ENCODE measurements around the gene TSPAN9. TPM values are rescaled to one million over a fixed set of nuclear protein-coding genes. Genes with fewer than 3 reads are reported as not detected.

The TSPAN9 gene
- total RNA-seq, 1 donor from 2014 or later, result 17.7 TPM

DNA sequence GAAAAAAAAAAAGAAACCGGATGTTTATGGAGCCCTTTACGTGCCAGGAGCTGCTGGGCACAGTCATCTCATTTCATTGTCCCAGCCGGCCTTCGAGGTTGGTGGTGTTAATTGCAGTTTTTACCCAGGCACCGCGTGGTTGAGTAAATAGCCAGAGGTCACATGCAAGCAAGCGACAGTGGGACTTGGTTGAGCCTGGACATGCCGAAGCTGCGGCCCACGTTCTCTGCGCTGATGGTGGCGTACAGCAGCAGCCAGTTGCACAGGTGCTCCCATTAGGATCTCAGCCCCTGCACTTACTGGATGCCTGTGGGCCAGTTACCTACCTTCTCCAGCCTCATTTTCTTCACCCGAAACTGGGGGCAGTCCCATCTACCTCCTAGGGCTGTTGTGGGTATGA is 54.0 kb downstream of the TSPAN9 start:
- no peaks in the 10 kb centered on the region for H3K27me3 ChIP-seq (ENCODE audit: control insufficient read depth, insufficient read depth, low read length)
- TF ChIP-seq, protein P1, sequence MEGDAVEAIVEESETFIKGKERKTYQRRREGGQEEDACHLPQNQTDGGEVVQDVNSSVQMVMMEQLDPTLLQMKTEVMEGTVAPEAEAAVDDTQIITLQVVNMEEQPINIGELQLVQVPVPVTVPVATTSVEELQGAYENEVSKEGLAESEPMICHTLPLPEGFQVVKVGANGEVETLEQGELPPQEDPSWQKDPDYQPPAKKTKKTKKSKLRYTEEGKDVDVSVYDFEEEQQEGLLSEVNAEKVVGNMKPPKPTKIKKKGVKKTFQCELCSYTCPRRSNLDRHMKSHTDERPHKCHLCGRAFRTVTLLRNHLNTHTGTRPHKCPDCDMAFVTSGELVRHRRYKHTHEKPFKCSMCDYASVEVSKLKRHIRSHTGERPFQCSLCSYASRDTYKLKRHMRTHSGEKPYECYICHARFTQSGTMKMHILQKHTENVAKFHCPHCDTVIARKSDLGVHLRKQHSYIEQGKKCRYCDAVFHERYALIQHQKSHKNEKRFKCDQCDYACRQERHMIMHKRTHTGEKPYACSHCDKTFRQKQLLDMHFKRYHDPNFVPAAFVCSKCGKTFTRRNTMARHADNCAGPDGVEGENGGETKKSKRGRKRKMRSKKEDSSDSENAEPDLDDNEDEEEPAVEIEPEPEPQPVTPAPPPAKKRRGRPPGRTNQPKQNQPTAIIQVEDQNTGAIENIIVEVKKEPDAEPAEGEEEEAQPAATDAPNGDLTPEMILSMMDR (IDR thresholded peaks at IDR 0.05; ENCODE audit: insufficient read depth, low read length, poor library complexity, severe bottlenecking), result no peak
- no peak for DNase-seq (ENCODE audit: low read depth)
- H3K4me3 ChIP-seq (ENCODE audit: low read depth, low read length), result no peak overlapping the region
- H3K36me3 ChIP-seq (ENCODE audit: control insufficient read depth, insufficient read depth, low read length), result no peaks in the 10 kb centered on the region

DNA sequence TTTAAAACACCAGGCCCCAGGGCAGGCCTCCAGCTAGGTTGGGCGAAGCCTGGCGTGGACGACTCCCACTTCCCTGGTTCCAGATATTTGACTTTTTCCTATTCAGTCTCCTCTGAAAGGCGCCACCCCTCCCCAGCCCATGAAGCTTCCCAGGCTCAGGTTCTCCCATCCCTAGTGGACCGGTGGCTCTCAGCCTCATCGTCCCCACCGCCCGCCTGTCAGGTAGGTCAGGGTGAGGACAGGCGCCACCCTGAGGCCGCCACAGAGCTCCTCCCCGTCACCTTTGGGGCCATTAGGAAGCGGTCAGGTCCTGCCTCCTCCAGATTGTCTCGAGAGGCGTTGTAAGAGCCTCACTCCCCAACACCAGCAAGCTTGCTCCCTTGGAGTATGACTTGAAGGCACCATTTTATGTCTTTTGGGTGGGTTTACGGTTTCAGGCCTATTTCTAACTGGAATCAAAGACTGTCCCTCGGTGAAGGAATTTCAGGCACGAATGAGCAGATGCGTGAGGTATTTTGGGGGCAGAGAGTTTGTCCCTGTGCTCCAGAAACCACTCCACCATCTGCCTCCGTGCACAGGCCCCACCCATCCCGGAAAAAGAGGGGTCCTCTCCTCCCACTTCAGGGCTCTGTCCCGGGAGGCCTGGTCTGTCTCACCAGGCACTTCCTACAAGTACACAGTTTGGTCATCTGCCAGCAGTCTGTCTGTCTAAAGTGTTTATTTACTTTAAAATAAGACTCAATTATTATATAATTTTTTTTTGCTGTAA is 55.6 kb downstream of the TSPAN9 start:
- Histone ChIP-seq H3K36me3 (ENCODE audit: control insufficient read depth, insufficient read depth, low read length) (no peaks in the 10 kb centered on the region), H3K27me3 (ENCODE audit: control insufficient read depth, insufficient read depth, low read length) (no peaks in the 10 kb centered on the region), H3K4me3 (ENCODE audit: low read depth, low read length) (no peak overlapping the region)
- TF ChIP-seq, protein P1 (IDR thresholded peaks at IDR 0.05; ENCODE audit: insufficient read depth, low read length, poor library complexity, severe bottlenecking), result no peak
- DNase-seq (ENCODE audit: low read depth), result no peak

DNA sequence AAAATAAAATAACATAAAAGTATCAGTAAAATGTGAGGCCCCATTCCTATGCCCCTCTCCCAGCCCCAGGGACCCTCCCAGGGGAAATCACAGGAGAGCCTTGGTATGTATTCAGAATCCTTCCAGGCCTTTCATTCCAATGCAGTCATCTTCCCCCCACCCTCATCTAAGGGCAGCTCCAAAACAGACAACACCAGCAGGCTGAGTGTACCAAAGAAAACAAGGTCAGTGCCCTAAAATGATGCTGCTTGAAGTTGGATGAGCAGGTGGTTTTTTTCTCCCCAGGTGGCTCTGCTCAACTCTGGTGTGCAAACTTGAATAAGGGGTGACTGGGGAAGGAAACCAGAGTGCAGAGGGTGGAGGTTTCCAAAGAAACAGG is 56.2 kb downstream of the TSPAN9 start:
- Histone ChIP-seq H3K27me3 (ENCODE audit: control insufficient read depth, insufficient read depth, low read length) (no peaks in the 10 kb centered on the region), H3K36me3 (ENCODE audit: control insufficient read depth, insufficient read depth, low read length) (no peaks in the 10 kb centered on the region), H3K4me3 (ENCODE audit: low read depth, low read length) (no peak overlapping the region)
- DNase-seq (ENCODE audit: low read depth), result no peak
- TF ChIP-seq, protein P1 (IDR thresholded peaks at IDR 0.05; ENCODE audit: insufficient read depth, low read length, poor library complexity, severe bottlenecking), result no peak

DNA sequence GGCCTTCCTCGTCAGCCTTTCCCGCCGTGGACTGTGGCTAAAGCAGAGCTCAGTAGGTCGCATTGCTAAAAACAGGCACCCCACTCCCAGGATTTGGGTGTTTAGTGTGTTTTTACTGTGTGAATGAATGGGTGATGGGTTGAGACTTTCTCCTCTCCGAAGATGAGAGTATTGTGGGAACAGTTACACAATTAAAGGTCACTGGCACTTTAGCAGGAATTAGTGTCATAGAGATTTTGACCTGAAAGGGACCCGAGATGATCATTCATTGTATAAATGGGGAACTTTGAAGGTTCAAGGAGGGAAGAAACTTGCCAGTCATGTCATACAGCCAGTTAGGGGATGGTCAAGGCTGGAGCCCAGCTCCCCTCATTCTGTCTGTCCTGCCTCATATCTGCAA is 56.9 kb downstream of the TSPAN9 start:
- TF ChIP-seq, protein P1 (IDR thresholded peaks at IDR 0.05; ENCODE audit: insufficient read depth, low read length, poor library complexity, severe bottlenecking), result no peak
- no peak for DNase-seq (ENCODE audit: low read depth)
- Histone ChIP-seq H3K36me3 (ENCODE audit: control insufficient read depth, insufficient read depth, low read length) (no peaks in the 10 kb centered on the region), H3K27me3 (ENCODE audit: control insufficient read depth, insufficient read depth, low read length) (no peaks in the 10 kb centered on the region), H3K4me3 (ENCODE audit: low read depth, low read length) (no peak overlapping the region)

DNA sequence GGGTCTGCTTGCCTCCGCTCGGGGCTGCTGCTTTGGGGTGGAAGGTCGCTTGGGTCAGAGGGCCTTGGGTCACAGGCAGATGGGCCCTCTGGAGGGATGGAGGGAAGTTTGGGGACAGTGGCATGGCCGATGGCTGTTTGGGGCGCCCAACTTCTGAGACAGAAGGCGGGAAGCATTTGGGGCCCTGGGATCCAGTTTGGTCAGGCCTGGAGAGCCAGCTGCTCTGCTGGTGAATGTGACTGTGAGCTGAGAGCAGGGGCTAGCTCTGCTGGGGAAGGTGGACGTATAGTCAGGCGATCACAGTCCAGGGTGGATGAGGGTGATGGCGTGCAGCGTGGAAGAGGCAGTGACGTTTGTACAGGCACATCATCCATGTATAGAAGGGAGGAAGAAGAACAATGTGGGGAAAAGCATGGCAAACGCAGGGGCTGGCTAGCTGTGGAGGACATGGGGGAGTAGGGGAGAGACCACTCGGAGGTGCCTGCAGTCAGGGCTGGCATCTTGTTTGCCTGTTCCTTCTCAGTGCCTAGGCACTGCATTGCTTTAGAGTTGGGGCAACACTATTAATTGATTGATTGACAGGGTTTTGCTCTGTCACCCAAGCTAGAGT is 57.5 kb downstream of the TSPAN9 start:
- no peak overlapping the region for H3K4me3 ChIP-seq (ENCODE audit: low read depth, low read length)
- DNase-seq (ENCODE audit: low read depth), result no peak
- no peaks in the 10 kb centered on the region for H3K36me3 ChIP-seq (ENCODE audit: control insufficient read depth, insufficient read depth, low read length)
- H3K27me3 ChIP-seq (ENCODE audit: control insufficient read depth, insufficient read depth, low read length), result no peaks in the 10 kb centered on the region
- TF ChIP-seq, protein P1 (IDR thresholded peaks at IDR 0.05; ENCODE audit: insufficient read depth, low read length, poor library complexity, severe bottlenecking), result no peak

Data from kidney epithelial cell (primary cell).